H9 (cell line): ENCODE data around the gene ABCA3. TPM values are rescaled to one million over a fixed set of nuclear protein-coding genes. Genes with fewer than 3 reads are reported as not detected.

ENCODE experiments used
- DNase-seq: peaks from one replicate; pipeline ENCODE4 v3.0.0-alpha.2; 2017
- H2AFZ ChIP-seq: one replicate; pipeline ENCODE4 v1.6.1; 2013; ENCODE audit warnings: mild to moderate bottlenecking, low read length, control low read depth, moderate library complexity
- H2AK5ac ChIP-seq: 2 replicates; pipeline ENCODE4 v1.6.1; 2013; ENCODE audit warnings: low read length, control low read depth, mixed read lengths; ENCODE audit not compliant: insufficient read length
- H2BK120ac ChIP-seq: one replicate; pipeline ENCODE4 v1.6.1; 2013; ENCODE audit warnings: low read depth, mild to moderate bottlenecking, low read length, control low read depth, inconsistent platforms; ENCODE audit not compliant: poor library complexity, severe bottlenecking
- H2BK12ac ChIP-seq: 2 replicates; pipeline ENCODE4 v1.6.1; 2013; ENCODE audit warnings: low read length, control low read depth, mixed read lengths, low read depth; ENCODE audit not compliant: insufficient read length
- H2BK15ac ChIP-seq: 2 replicates; pipeline ENCODE4 v1.6.1; 2013; ENCODE audit warnings: low read depth, low read length, control low read depth
- H2BK20ac ChIP-seq: one replicate; pipeline ENCODE4 v1.6.1; 2013; ENCODE audit warnings: low read depth, mild to moderate bottlenecking, low read length, control low read depth, inconsistent platforms; ENCODE audit not compliant: poor library complexity, severe bottlenecking
- H2BK5ac ChIP-seq: 2 replicates; pipeline ENCODE4 v1.6.1; 2013; ENCODE audit warnings: low read length, control low read depth, mixed read lengths; ENCODE audit not compliant: insufficient read length
- H3K14ac ChIP-seq: 2 replicates; pipeline ENCODE4 v1.6.1; 2013; ENCODE audit warnings: low read length, control low read depth; ENCODE audit not compliant: insufficient read depth
- H3K18ac ChIP-seq: 2 replicates; pipeline ENCODE4 v1.6.1; 2013; ENCODE audit warnings: low read depth, mild to moderate bottlenecking, mixed read lengths, low read length, control low read depth; ENCODE audit not compliant: insufficient read length
- H3K23ac ChIP-seq: 2 replicates; pipeline ENCODE4 v1.6.1; 2013; ENCODE audit warnings: low read length, control low read depth, mixed read lengths, low read depth; ENCODE audit not compliant: insufficient read length
- H3K23me2 ChIP-seq: 2 replicates; pipeline ENCODE4 v1.6.1; 2013; ENCODE audit warnings: low read depth, mild to moderate bottlenecking, mixed read lengths, low read length, control low read depth; ENCODE audit not compliant: insufficient read length, poor library complexity, severe bottlenecking
- H3K27ac ChIP-seq: 2 replicates; pipeline ENCODE4 v1.5.1; 2013; ENCODE audit warnings: low read length, control low read depth, mixed read lengths, low read depth; ENCODE audit not compliant: insufficient read length
- H3K27me3 ChIP-seq: 2 replicates; pipeline ENCODE4 v1.6.1; 2013; ENCODE audit warnings: low read length, control low read depth, inconsistent platforms; ENCODE audit not compliant: insufficient read depth
- H3K4ac ChIP-seq: 2 replicates; pipeline ENCODE4 v1.6.1; 2013; ENCODE audit warnings: low read depth, mild to moderate bottlenecking, control low read depth, inconsistent platforms, low read length, moderate library complexity
- H3K4me1 ChIP-seq: 2 replicates; pipeline ENCODE4 v1.6.1; 2013; ENCODE audit warnings: low read length, control low read depth, inconsistent platforms; ENCODE audit not compliant: insufficient read depth
- H3K4me2 ChIP-seq: 2 replicates; pipeline ENCODE4 v1.6.1; 2013; ENCODE audit warnings: low read length, control low read depth, mixed read lengths; ENCODE audit not compliant: insufficient read length, insufficient read depth
- H3K56ac ChIP-seq: 2 replicates; pipeline ENCODE4 v1.6.1; 2013; ENCODE audit warnings: low read depth, mild to moderate bottlenecking, mixed read lengths, low read length, control low read depth; ENCODE audit not compliant: insufficient read length
- H3K79me1 ChIP-seq: 2 replicates; pipeline ENCODE4 v1.6.1; 2013; ENCODE audit warnings: low read depth, mild to moderate bottlenecking, moderate library complexity, low read length, control low read depth, inconsistent platforms; ENCODE audit not compliant: insufficient read depth, poor library complexity, severe bottlenecking
- H3K79me2 ChIP-seq: 2 replicates; pipeline ENCODE4 v1.6.1; 2013; ENCODE audit warnings: low read length, control low read depth, inconsistent platforms; ENCODE audit not compliant: insufficient read depth
- H3K9ac ChIP-seq: 2 replicates; pipeline ENCODE4 v1.6.1; 2013; ENCODE audit warnings: low read length, control low read depth, mixed read lengths; ENCODE audit not compliant: insufficient read length; ENCODE audit errors: extremely low read depth
- H3K9me3 ChIP-seq: one replicate; pipeline ENCODE4 v1.6.1; 2013; ENCODE audit warnings: low read depth, low read length, inconsistent platforms; ENCODE audit not compliant: control insufficient read depth
- H3T11ph ChIP-seq: one replicate; pipeline ENCODE4 v1.6.1; 2013; ENCODE audit warnings: mild to moderate bottlenecking, low read length, control low read depth, inconsistent platforms
- H4K20me1 ChIP-seq: one replicate; pipeline ENCODE4 v1.6.1; 2013; ENCODE audit not compliant: control insufficient read depth, insufficient read length, insufficient read depth
- H4K5ac ChIP-seq: 2 replicates; pipeline ENCODE4 v1.6.1; 2013; ENCODE audit warnings: low read depth, mild to moderate bottlenecking, mixed read lengths, low read length, control low read depth; ENCODE audit not compliant: insufficient read length
- H4K8ac ChIP-seq: replicated peaks from 2 replicates; pipeline ENCODE4 v1.6.1; 2013; ENCODE audit warnings: low read length, control low read depth, mixed read lengths, low read depth; ENCODE audit not compliant: insufficient read length
- H4K91ac ChIP-seq: 2 replicates; pipeline ENCODE4 v1.6.1; 2013; ENCODE audit warnings: low read depth, mild to moderate bottlenecking, moderate library complexity, mixed read lengths, low read length, control low read depth; ENCODE audit not compliant: insufficient read length
- H3K27ac Mint-ChIP-seq, 3 experiments: 2 replicates in 2 of 3; 3 replicates in 1 of 3; pipeline ENCODE4 v1.8.0; 2020 to 2021; ENCODE audit warnings: mixed read lengths in 3 of 3, mild to moderate bottlenecking in 1 of 3, moderate library complexity in 1 of 3
- H3K27me3 Mint-ChIP-seq: 2 replicates; pipeline ENCODE4 v1.8.0; 2021; ENCODE audit warnings: low read depth, mild to moderate bottlenecking, moderate library complexity, mixed read lengths
- H3K36me3 Mint-ChIP-seq, 3 experiments: 2 replicates in 2 of 3; 3 replicates in 1 of 3; pipeline ENCODE4 v1.8.0; 2020 to 2021; ENCODE audit warnings: low read depth in 3 of 3, mixed read lengths in 3 of 3; ENCODE audit not compliant: insufficient read depth in 1 of 3
- H3K4me1 Mint-ChIP-seq, 2 experiments: 2 replicates each; pipeline ENCODE4 v1.8.0; 2020; ENCODE audit warnings: mixed read lengths in 2 of 2
- H3K4me3 Mint-ChIP-seq, 2 experiments: 2 replicates in 1 of 2; 3 replicates in 1 of 2; pipeline ENCODE4 v1.8.0; 2020 to 2021; ENCODE audit warnings: mild to moderate bottlenecking in 2 of 2, mixed read lengths in 2 of 2, moderate library complexity in 1 of 2
- H3K9me3 Mint-ChIP-seq, 2 experiments: 2 replicates in 1 of 2; 3 replicates in 1 of 2; pipeline ENCODE4 v1.8.0; 2020; ENCODE audit warnings: mild to moderate bottlenecking in 2 of 2, mixed read lengths in 2 of 2, moderate library complexity in 1 of 2
- CTCF ChIP-seq: fragments of 200-600 bp; sonication (generic); conservative IDR thresholded peaks from 3 replicates; pipeline ENCODE4 v1.8.0; 2021; ENCODE audit warnings: antibody characterized with exemption, mild to moderate bottlenecking
- WGBS: extraction: QIAGEN DNeasy Blood & Tissue Kit; methylation state at CpG from one replicate; pipeline ENCODE4 v1.1.7; 2013; ENCODE audit warnings: missing lambda C conversion rate, low lambda C conversion rate, mixed read lengths; ENCODE audit not compliant: insufficient read length; ENCODE audit errors: extremely low coverage; 5-methylcytosine and 5-hydroxymethylcytosine counted together
- total RNA-seq: library from RNA; stranded (reverse); gene quantifications from 2 replicates; pipeline ENCODE4 v1.2.1, GENCODE V29; 2021

The ABCA3 gene
- total RNA-seq, 1 experiment from 2014 or later, result 8.0 TPM

GRCh38 chr16:2388139-2388874, 47.8 kb upstream of the ABCA3 start:
- WGBS, result no CpG with 5 or more reads among the region's 3 CpGs
- no peak overlapping the region for H3K4ac ChIP-seq
- no peak overlapping the region for H2AFZ ChIP-seq
- H3K9me3 ChIP-seq, result no peaks in the 10 kb centered on the region
- no peak overlapping the region for H2BK15ac ChIP-seq
- no peaks in the 10 kb centered on the region for H4K20me1 ChIP-seq
- H3K79me1 ChIP-seq, result no peaks in the 10 kb centered on the region
- no peak overlapping the region for H4K91ac ChIP-seq
- H3K79me2 ChIP-seq, result no peaks in the 10 kb centered on the region
- no peak overlapping the region for H3K56ac ChIP-seq
- H2BK20ac ChIP-seq, result no peak overlapping the region
- no peaks in the 10 kb centered on the region for H3K27me3 ChIP-seq
- Mint-ChIP-seq H3K27me3 (peaks cover 9% of the 10 kb centered on the region), H3K27ac (no peak overlapping the region), H3K4me3 (no peak overlapping the region), H3K36me3 (peaks cover 9 to 16% (median 10%) of the 10 kb centered on the region in 3 experiments), H3K9me3 (peaks cover 17 to 18% of the 10 kb centered on the region in 2 experiments), H3K4me1 (peaks cover 21% of the 10 kb centered on the region in 2 experiments)
- H3K27ac ChIP-seq, result no peak overlapping the region
- DNase-seq, result no peak
- H3K23me2 ChIP-seq, result no peaks in the 10 kb centered on the region
- no peak overlapping the region for H2BK5ac ChIP-seq
- no peak overlapping the region for H4K5ac ChIP-seq
- peaks cover 6% of the 10 kb centered on the region; the same call in 1 of the 2 replicates for H3K4me1 ChIP-seq
- no peak overlapping the region for H3K9ac ChIP-seq
- H3K4me2 ChIP-seq, result no peak overlapping the region
- no peak overlapping the region for H3K18ac ChIP-seq
- TF ChIP-seq CTCF, result no peak
- H4K8ac ChIP-seq, result no peak overlapping the region
- no peak overlapping the region for H2BK120ac ChIP-seq
- no peak overlapping the region for H3T11ph ChIP-seq
- H2AK5ac ChIP-seq, result no peak overlapping the region
- H3K14ac ChIP-seq, result no peak overlapping the region
- no peak overlapping the region for H2BK12ac ChIP-seq
- no peak overlapping the region for H3K23ac ChIP-seq
